GM12878 (cell line): ENCODE data around the gene TRPC4. TPM values are rescaled to one million over a fixed set of nuclear protein-coding genes. Genes with fewer than 3 reads are reported as not detected.

ENCODE experiments used
- ATAC-seq: fragments of 200-7000 bp; cut with Tn5 transposase; 3 replicates; pipeline ENCODE4 v1.9.1; 2020; ENCODE audit warnings: mild to moderate bottlenecking, moderate library complexity
- BruUV-seq: library from RNA; stranded (reverse); fragments of 400-500 nt; replicated peaks from 2 replicates; lab custom pipeline; 2021; lab: Mats Ljungman, UMichigan
- CTCF ChIA-PET: fragments of 300-600 bp; sonication (Branson Sonifier 250); formaldehyde crosslinking; extraction: SDS; loops from one replicate; lab custom pipeline; 2021; ENCODE audit warnings: inconsistent platforms; lab: Yijun Ruan, JAX
- POLR2A ChIA-PET: fragments of 350-600 bp; formaldehyde crosslinking; extraction: SDS; loops from one replicate; lab custom pipeline; 2021; ENCODE audit warnings: inconsistent platforms; lab: Charles Lee
- RAD21 ChIA-PET: fragments of 300-600 bp; sonication (Branson Sonifier 250); formaldehyde crosslinking; loops from one replicate; lab custom pipeline; 2023; ENCODE audit warnings: antibody characterized with exemption; ENCODE audit not compliant: unreplicated experiment; lab: Charles Lee
- SMC1A ChIA-PET: fragments of 300-600 bp; sonication (Branson Sonifier 250); formaldehyde crosslinking; loops from one replicate; lab custom pipeline; 2023; ENCODE audit not compliant: unreplicated experiment, uncharacterized antibody; lab: Charles Lee
- DNase-seq: peaks from one replicate; pipeline ENCODE4 v3.0.0-alpha.2; 2011; ENCODE audit warnings: low read depth, low spot score
- FAIRE-seq: peaks from 3 replicates; lab custom pipeline; 2011; peaks lifted over from hg19 to GRCh38; lab: Jason Lieb, UNC
- H2AFZ ChIP-seq: 2 replicates; pipeline ENCODE4 v1.6.0; 2011; ENCODE audit warnings: low read depth, low read length, control low read depth; ENCODE audit not compliant: control insufficient read depth
- H3K27ac ChIP-seq: 2 replicates; pipeline ENCODE4 v1.5.1; 2011; ENCODE audit warnings: control low read depth; ENCODE audit not compliant: control insufficient read depth, insufficient read depth
- H3K27me3 ChIP-seq, 2 experiments: replicated peaks in 1 of 2; 2 replicates each; pipeline versions ENCODE4 v1.6.0 to v1.6.1; 2011; ENCODE audit warnings: low read length in 1 of 2; ENCODE audit not compliant: control insufficient read depth in 2 of 2, insufficient read depth in 2 of 2
- H3K36me3 ChIP-seq, 2 experiments: 2 replicates each; pipeline ENCODE4 v1.5.1; 2011; ENCODE audit warnings: low read length in 1 of 2; ENCODE audit not compliant: control insufficient read depth in 2 of 2, insufficient read depth in 2 of 2
- H3K4me1 ChIP-seq: 2 replicates; pipeline ENCODE4 v1.6.1; 2011; ENCODE audit warnings: mild to moderate bottlenecking, low read length, moderate library complexity, mixed read lengths; ENCODE audit not compliant: control insufficient read depth, insufficient read depth
- H3K4me2 ChIP-seq: 2 replicates; pipeline ENCODE4 v1.6.0; 2011; ENCODE audit warnings: control low read depth; ENCODE audit not compliant: control insufficient read depth, insufficient read depth
- H3K4me3 ChIP-seq: fragments of 200-600 bp; sonication (generic); 2 replicates; pipeline ENCODE4 v1.5.1; 2016
- H3K79me2 ChIP-seq: 2 replicates; pipeline ENCODE4 v1.6.0; 2011; ENCODE audit warnings: low read length; ENCODE audit not compliant: control insufficient read depth, insufficient read depth
- H3K9ac ChIP-seq: 2 replicates; pipeline ENCODE4 v1.8.0; 2011; ENCODE audit warnings: low read length, control low read depth, mixed read lengths; ENCODE audit not compliant: control insufficient read depth, insufficient read depth
- H3K9me3 ChIP-seq: replicated peaks from 3 replicates; pipeline ENCODE4 v1.5.1; 2011; ENCODE audit warnings: mild to moderate bottlenecking, low read length; ENCODE audit not compliant: control insufficient read depth, insufficient read depth
- H4K20me1 ChIP-seq: 2 replicates; pipeline ENCODE4 v1.6.0; 2011; ENCODE audit not compliant: control insufficient read depth, insufficient read depth
- CHD1 ChIP-seq: IDR thresholded peaks from 2 replicates; pipeline ENCODE4 v1.6.1; 2012; ENCODE audit warnings: low read depth, low read length, improper control_type of control experiment
- GATAD2B ChIP-seq: fragments of 450-650 bp; conservative IDR thresholded peaks from 2 replicates; pipeline ENCODE4 v1.6.1; 2017; ENCODE audit warnings: low read depth, mild to moderate bottlenecking, moderate library complexity
- MEF2A ChIP-seq: IDR thresholded peaks from 2 replicates; pipeline ENCODE4 v1.6.1; 2011; ENCODE audit warnings: low read depth, mild to moderate bottlenecking, low read length, moderate library complexity; ENCODE audit not compliant: insufficient read depth
- PAX5 ChIP-seq: IDR thresholded peaks from 2 replicates; pipeline ENCODE4 v1.6.1; 2011; ENCODE audit warnings: low read depth, low read length, borderline replicate concordance
- RAD21 ChIP-seq: IDR thresholded peaks from 2 replicates; pipeline ENCODE4 v1.6.1; 2011; ENCODE audit warnings: mild to moderate bottlenecking, low read depth, low read length, moderate library complexity; ENCODE audit not compliant: insufficient read depth
- RFX5 ChIP-seq: IDR thresholded peaks from 2 replicates; pipeline ENCODE4 v1.6.1; 2011; ENCODE audit warnings: low read depth, low read length, improper control_type of control experiment
- SMC3 ChIP-seq: IDR thresholded peaks from 2 replicates; pipeline ENCODE4 v1.6.1; 2011; ENCODE audit warnings: low read length, improper control_type of control experiment, borderline replicate concordance
- SP1 ChIP-seq: IDR thresholded peaks from one replicate; pipeline ENCODE4 v1.6.1; 2011; ENCODE audit warnings: low read depth, low read length
- SUZ12 ChIP-seq: fragments of 200-600 bp; sonication (generic); IDR thresholded peaks from one replicate; pipeline ENCODE4 v1.6.1; 2018; ENCODE audit warnings: antibody characterized with exemption, mild to moderate bottlenecking; ENCODE audit not compliant: unreplicated experiment
- WGBS: methylation state at CpG from one replicate; pipeline ENCODE4 v1.1.6; 2016; ENCODE audit warnings: low lambda C conversion rate; ENCODE audit not compliant: insufficient replicate concordance, insufficient coverage; ENCODE audit errors: missing lambda C conversion rate; 5-methylcytosine and 5-hydroxymethylcytosine counted together
- in situ Hi-C: fragments of 300-500 bp; cut with MboI; formaldehyde crosslinking; loops from 9 replicates; pipeline ENCODE4 v1.14.3; 2018; ENCODE audit warnings: mixed read lengths
- intact Hi-C: fragments of 100-400 bp; cut with micrococcal nuclease; formaldehyde crosslinking; loops from one replicate; pipeline ENCODE4 v1.14.2; 2022; ENCODE audit not compliant: unreplicated experiment
- polyA plus RNA-seq, 11 experiments: library from polyadenylated mRNA; depleted of rRNA in 4 of 11; unstranded in 6 of 11; stranded (reverse) in 5 of 11; fragments of >200 nt; fragmentation: Nextera tagmentation in 4 of 11; fragmentation: Illumina TruSeq in 1 of 11; extraction: Ambion mirVana in 4 of 11; extraction: Trizol in 1 of 11; gene quantifications; 1 replicate in 1 of 11; 2 replicates in 10 of 11; pipeline versions ENCODE4 v1.2.1 to v1.2.3, GENCODE V29; 2011 to 2016; ENCODE audit warnings: inconsistent platforms in 2 of 11, missing spikeins in 2 of 11, low read depth in 1 of 11
- total RNA-seq, 4 experiments: library from RNA; depleted of rRNA in 3 of 4; stranded (reverse); fragments of >200 nt in 3 of 4; fragmentation: Illumina TruSeq in 1 of 4; extraction: Trizol in 1 of 4; gene quantifications; 2 replicates each; pipeline versions ENCODE4 v1.2.1 to v1.2.3, GENCODE V29; 2013 to 2021
- TF ChIP-seq, protein P1 (sequence below): fragments of 150-350 bp; IDR thresholded peaks from 2 replicates; pipeline ENCODE4 v1.6.1; 2016; ENCODE audit warnings: low read depth, low read length
- TF ChIP-seq, protein P2 (sequence below): fragments of 450-650 bp; IDR thresholded peaks from 2 replicates; pipeline ENCODE4 v1.6.1; 2018; ENCODE audit warnings: mild to moderate bottlenecking, low read depth, moderate library complexity; ENCODE audit not compliant: partially characterized antibody
- TF ChIP-seq, protein P3 (sequence below): fragments of 450-650 bp; IDR thresholded peaks from 2 replicates; pipeline ENCODE4 v1.6.1; 2017; ENCODE audit warnings: low read depth, mild to moderate bottlenecking, moderate library complexity
- TF ChIP-seq, protein P4 (sequence below): fragments of 450-650 bp; IDR thresholded peaks from 2 replicates; pipeline ENCODE4 v1.6.1; 2017; ENCODE audit warnings: mild to moderate bottlenecking, low read depth, inconsistent platforms; ENCODE audit not compliant: poor library complexity, severe bottlenecking

Gene TRPC4
- total and polyA plus RNA-seq, 10 of the 15 experiments (the other 5 are each of a cell fraction or from before 2014, with no cell fraction given), result not detected

DNA sequence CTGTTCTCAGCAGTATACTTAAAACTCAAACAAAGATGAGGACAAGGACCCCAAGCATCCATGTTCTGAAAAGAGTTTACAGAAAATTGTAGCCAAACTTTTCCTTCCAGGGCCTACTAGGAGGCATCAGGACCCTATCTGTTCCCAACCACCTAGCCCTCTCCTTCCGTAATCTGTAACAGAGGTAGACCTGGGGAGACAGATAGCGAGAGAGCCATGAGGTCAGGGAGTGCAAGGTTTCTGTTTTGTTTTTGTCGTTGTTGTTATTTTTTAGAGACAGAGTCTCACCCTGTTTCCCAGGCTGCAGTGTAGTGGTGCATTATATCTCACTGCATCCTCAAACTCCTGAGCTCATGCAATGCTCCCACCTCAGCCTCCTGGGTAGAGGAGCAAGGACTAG, 187.1 kb downstream of the TRPC4 start:
- Histone ChIP-seq H3K4me1 (no peaks in the 10 kb centered on the region), H3K9me3 (no peaks in the 10 kb centered on the region), H3K27me3 (no peaks in the 10 kb centered on the region), H3K79me2 (no peaks in the 10 kb centered on the region), H3K4me3 (no peak overlapping the region), H3K4me2 (no peak overlapping the region), H3K9ac (no peak overlapping the region), H2AFZ (no peak overlapping the region), H3K36me3 (no peaks in the 10 kb centered on the region), H4K20me1 (no peaks in the 10 kb centered on the region), H3K27ac (no peak overlapping the region)
- no peak for FAIRE-seq
- ATAC-seq, result no peak
- BruUV-seq, result no TSS peak
- in situ Hi-C loops (no loop called here), intact Hi-C loops (no loop called here)
- ChIA-PET CTCF (no interaction called here), RAD21 (no interaction called here), POLR2A (no interaction called here), SMC1A (interaction anchor here (1.2 kb wide), 1 partner anchor 10 kb away, joined by 4 read pairs; no protein-coding TSS in a partner anchor)
- no peak for DNase-seq
- WGBS, result 16% methylated on average over 3 of the region's 3 CpGs
- TF ChIP-seq RFX5 (no peak), SMC3 (no peak), GATAD2B (no peak), PAX5 (no peak), RAD21 (no peak), SP1 (no peak), SUZ12 (no peak), MEF2A (no peak), CHD1 (no peak)
- TF ChIP-seq, protein P1, sequence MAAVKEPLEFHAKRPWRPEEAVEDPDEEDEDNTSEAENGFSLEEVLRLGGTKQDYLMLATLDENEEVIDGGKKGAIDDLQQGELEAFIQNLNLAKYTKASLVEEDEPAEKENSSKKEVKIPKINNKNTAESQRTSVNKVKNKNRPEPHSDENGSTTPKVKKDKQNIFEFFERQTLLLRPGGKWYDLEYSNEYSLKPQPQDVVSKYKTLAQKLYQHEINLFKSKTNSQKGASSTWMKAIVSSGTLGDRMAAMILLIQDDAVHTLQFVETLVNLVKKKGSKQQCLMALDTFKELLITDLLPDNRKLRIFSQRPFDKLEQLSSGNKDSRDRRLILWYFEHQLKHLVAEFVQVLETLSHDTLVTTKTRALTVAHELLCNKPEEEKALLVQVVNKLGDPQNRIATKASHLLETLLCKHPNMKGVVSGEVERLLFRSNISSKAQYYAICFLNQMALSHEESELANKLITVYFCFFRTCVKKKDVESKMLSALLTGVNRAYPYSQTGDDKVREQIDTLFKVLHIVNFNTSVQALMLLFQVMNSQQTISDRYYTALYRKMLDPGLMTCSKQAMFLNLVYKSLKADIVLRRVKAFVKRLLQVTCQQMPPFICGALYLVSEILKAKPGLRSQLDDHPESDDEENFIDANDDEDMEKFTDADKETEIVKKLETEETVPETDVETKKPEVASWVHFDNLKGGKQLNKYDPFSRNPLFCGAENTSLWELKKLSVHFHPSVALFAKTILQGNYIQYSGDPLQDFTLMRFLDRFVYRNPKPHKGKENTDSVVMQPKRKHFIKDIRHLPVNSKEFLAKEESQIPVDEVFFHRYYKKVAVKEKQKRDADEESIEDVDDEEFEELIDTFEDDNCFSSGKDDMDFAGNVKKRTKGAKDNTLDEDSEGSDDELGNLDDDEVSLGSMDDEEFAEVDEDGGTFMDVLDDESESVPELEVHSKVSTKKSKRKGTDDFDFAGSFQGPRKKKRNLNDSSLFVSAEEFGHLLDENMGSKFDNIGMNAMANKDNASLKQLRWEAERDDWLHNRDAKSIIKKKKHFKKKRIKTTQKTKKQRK, result no peak
- TF ChIP-seq, protein P2, sequence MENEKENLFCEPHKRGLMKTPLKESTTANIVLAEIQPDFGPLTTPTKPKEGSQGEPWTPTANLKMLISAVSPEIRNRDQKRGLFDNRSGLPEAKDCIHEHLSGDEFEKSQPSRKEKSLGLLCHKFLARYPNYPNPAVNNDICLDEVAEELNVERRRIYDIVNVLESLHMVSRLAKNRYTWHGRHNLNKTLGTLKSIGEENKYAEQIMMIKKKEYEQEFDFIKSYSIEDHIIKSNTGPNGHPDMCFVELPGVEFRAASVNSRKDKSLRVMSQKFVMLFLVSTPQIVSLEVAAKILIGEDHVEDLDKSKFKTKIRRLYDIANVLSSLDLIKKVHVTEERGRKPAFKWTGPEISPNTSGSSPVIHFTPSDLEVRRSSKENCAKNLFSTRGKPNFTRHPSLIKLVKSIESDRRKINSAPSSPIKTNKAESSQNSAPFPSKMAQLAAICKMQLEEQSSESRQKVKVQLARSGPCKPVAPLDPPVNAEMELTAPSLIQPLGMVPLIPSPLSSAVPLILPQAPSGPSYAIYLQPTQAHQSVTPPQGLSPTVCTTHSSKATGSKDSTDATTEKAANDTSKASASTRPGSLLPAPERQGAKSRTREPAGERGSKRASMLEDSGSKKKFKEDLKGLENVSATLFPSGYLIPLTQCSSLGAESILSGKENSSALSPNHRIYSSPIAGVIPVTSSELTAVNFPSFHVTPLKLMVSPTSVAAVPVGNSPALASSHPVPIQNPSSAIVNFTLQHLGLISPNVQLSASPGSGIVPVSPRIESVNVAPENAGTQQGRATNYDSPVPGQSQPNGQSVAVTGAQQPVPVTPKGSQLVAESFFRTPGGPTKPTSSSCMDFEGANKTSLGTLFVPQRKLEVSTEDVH, result no peak
- TF ChIP-seq, protein P3, sequence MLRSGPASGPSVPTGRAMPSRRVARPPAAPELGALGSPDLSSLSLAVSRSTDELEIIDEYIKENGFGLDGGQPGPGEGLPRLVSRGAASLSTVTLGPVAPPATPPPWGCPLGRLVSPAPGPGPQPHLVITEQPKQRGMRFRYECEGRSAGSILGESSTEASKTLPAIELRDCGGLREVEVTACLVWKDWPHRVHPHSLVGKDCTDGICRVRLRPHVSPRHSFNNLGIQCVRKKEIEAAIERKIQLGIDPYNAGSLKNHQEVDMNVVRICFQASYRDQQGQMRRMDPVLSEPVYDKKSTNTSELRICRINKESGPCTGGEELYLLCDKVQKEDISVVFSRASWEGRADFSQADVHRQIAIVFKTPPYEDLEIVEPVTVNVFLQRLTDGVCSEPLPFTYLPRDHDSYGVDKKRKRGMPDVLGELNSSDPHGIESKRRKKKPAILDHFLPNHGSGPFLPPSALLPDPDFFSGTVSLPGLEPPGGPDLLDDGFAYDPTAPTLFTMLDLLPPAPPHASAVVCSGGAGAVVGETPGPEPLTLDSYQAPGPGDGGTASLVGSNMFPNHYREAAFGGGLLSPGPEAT, result no peak
- TF ChIP-seq, protein P4, sequence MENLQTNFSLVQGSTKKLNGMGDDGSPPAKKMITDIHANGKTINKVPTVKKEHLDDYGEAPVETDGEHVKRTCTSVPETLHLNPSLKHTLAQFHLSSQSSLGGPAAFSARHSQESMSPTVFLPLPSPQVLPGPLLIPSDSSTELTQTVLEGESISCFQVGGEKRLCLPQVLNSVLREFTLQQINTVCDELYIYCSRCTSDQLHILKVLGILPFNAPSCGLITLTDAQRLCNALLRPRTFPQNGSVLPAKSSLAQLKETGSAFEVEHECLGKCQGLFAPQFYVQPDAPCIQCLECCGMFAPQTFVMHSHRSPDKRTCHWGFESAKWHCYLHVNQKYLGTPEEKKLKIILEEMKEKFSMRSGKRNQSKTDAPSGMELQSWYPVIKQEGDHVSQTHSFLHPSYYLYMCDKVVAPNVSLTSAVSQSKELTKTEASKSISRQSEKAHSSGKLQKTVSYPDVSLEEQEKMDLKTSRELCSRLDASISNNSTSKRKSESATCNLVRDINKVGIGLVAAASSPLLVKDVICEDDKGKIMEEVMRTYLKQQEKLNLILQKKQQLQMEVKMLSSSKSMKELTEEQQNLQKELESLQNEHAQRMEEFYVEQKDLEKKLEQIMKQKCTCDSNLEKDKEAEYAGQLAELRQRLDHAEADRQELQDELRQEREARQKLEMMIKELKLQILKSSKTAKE, result no peak
